Vagina (tissue), 2 donors: Measurements from ENCODE around the gene MEMO1. TPM values are rescaled to one million over a fixed set of nuclear protein-coding genes. Genes with fewer than 3 reads are reported as not detected.

ENCODE experiments used
- DNase-seq, 2 donors: peaks; one replicate each; pipeline ENCODE4 v3.0.0-alpha.2; 2017; ENCODE audit errors: extremely low spot score in 2 of 2
- H3K27ac ChIP-seq: fragments of 200-600 bp; sonication (generic); one replicate; pipeline ENCODE4 v1.5.1; 2019
- H3K27me3 ChIP-seq: fragments of 200-600 bp; sonication (generic); one replicate; pipeline ENCODE4 v1.5.1; 2019
- H3K36me3 ChIP-seq, 2 donors: fragments of 200-600 bp; sonication (generic); one replicate each; pipeline ENCODE4 v1.5.1; 2017 to 2019
- H3K4me1 ChIP-seq: fragments of 200-600 bp; sonication (generic); one replicate; pipeline ENCODE4 v1.5.1; 2019
- H3K4me3 ChIP-seq, 2 donors: fragments of 200-600 bp; sonication (generic); 1 replicate in 1 of 2; 2 replicates in 1 of 2; pipeline ENCODE4 v1.5.1; 2016 to 2019
- H3K9me3 ChIP-seq: fragments of 200-600 bp; sonication (generic); one replicate; pipeline ENCODE4 v1.5.1; 2019
- POLR2A ChIP-seq, 2 donors: fragments of 450-650 bp; IDR thresholded peaks; one replicate each; pipeline ENCODE4 v1.6.1; 2017; ENCODE audit warnings: antibody characterized with exemption in 2 of 2, mild to moderate bottlenecking in 2 of 2, moderate library complexity in 2 of 2
- POLR2AphosphoS5 ChIP-seq, 2 donors: sonication (generic); formaldehyde crosslinking; IDR thresholded peaks; one replicate each; pipeline ENCODE4 v1.9.0; 2017; ENCODE audit warnings: antibody characterized with exemption in 2 of 2, mild to moderate bottlenecking in 2 of 2, low read depth in 1 of 2; ENCODE audit not compliant: insufficient read depth in 1 of 2
- intact Hi-C: fragments of 100-400 bp; cut with DNase I; formaldehyde crosslinking; loops from one replicate; pipeline ENCODE4 v1.15.1; 2023
- total RNA-seq: library from RNA; depleted of rRNA; stranded (reverse); fragments of >200 nt; gene quantifications from one replicate; pipeline ENCODE4 v1.2.3, GENCODE V29; 2016
- TF ChIP-seq, protein P1 (sequence below), 3 experiments: fragments of 450-650 bp in 2 of 3; fragments of 200-600 bp in 1 of 3; sonication (generic) in 1 of 3; IDR thresholded peaks; one replicate each; pipeline ENCODE4 v1.5.1; 2017 to 2019; ENCODE audit warnings: antibody characterized with exemption in 3 of 3, mild to moderate bottlenecking in 2 of 3, moderate library complexity in 2 of 3

Gene MEMO1
- total RNA-seq, 1 donor from 2014 or later, result 36.3 TPM

DNA sequence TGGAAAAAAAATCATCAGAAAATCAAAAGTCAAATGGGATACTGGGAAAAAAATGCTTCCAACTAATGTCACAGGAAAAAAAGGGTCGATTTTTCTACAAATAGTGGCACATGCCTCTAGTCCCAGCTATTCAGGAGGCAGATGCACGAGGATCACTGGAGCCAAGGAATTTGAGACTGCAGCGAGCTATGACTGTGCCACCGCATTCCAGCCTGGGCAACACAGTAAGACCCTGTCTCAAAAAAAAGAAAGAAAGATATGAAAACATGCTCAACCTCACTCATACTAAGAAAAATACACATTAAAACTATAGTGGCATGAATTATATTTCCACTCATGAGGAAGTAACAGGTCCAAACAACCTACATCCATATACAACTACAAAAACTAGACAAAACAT, 17.9 kb downstream of the MEMO1 start:
- no peak for DNase-seq
- intact Hi-C loops, result no loop called here
- no peaks in the 10 kb centered on the region for H3K27me3 ChIP-seq
- peaks cover 15% of the 10 kb centered on the region for H3K4me1 ChIP-seq
- H3K4me3 ChIP-seq, result no peak overlapping the region
- H3K36me3 ChIP-seq, result no peaks in the 10 kb centered on the region
- no peak for TF ChIP-seq POLR2AphosphoS5 (IDR thresholded peaks at IDR 0.05; ENCODE audit: insufficient read depth in 1 of 2, low read depth in 1 of 2)
- TF ChIP-seq, protein P1, sequence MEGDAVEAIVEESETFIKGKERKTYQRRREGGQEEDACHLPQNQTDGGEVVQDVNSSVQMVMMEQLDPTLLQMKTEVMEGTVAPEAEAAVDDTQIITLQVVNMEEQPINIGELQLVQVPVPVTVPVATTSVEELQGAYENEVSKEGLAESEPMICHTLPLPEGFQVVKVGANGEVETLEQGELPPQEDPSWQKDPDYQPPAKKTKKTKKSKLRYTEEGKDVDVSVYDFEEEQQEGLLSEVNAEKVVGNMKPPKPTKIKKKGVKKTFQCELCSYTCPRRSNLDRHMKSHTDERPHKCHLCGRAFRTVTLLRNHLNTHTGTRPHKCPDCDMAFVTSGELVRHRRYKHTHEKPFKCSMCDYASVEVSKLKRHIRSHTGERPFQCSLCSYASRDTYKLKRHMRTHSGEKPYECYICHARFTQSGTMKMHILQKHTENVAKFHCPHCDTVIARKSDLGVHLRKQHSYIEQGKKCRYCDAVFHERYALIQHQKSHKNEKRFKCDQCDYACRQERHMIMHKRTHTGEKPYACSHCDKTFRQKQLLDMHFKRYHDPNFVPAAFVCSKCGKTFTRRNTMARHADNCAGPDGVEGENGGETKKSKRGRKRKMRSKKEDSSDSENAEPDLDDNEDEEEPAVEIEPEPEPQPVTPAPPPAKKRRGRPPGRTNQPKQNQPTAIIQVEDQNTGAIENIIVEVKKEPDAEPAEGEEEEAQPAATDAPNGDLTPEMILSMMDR (IDR thresholded peaks at IDR 0.05), result no peak
- no peak for TF ChIP-seq POLR2A (IDR thresholded peaks at IDR 0.05)
- no peak overlapping the region for H3K27ac ChIP-seq
- H3K9me3 ChIP-seq, result no peaks in the 10 kb centered on the region

DNA sequence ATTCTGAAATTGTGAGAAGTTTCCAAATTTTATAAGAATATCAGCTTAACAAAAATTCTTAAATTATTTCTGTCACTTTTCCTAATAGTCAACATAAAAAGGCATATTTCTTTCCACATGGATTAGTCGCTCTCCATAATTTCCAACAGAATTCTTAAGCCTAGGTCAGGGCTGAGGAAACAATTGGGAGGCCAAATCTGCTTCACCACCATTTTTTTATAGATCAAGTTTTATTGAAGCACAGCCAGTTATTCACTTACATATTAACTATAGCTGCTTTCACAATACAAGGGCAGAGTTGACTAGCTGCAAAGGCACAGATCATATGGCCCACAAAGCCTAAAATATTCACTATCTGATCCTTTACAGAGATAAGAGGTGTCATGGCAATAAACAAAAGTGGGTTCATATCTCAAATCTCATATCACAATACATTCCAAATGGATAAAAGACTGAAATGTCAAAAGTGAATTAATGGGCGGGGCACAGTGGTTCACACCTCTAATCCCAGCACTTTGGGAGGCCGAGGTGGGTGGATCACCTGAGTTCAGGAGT, 18.7 kb downstream of the MEMO1 start:
- intact Hi-C loops, result no loop called here
- Histone ChIP-seq H3K36me3 (no peaks in the 10 kb centered on the region), H3K27ac (no peak overlapping the region), H3K4me3 (no peak overlapping the region), H3K9me3 (no peaks in the 10 kb centered on the region), H3K4me1 (peaks cover 15% of the 10 kb centered on the region), H3K27me3 (no peaks in the 10 kb centered on the region)
- DNase-seq, result no peak
- TF ChIP-seq POLR2AphosphoS5 (IDR thresholded peaks at IDR 0.05; ENCODE audit: insufficient read depth in 1 of 2, low read depth in 1 of 2) (no peak), POLR2A (IDR thresholded peaks at IDR 0.05) (no peak)
- TF ChIP-seq, protein P1 (IDR thresholded peaks at IDR 0.05), result no peak

DNA sequence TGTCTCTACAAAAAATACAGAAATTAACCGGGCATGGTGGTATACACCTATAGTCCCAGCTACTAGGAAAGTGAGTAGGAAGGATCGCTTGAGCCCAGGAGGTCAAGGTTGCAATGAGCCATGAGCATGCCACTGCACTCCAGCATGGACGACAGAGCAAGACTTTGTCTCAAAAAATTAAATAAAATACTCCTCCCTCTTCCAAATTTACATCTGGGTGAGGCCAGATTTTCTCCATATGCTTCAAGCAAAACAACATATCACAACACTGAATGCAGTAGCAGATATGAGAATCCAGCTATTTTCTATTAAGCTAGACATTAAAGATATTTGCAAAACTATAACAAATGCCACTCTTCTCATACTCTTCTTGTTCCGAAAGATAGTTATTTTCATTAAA, 20.9 kb downstream of the MEMO1 start:
- intact Hi-C loops, result no loop called here

DNA sequence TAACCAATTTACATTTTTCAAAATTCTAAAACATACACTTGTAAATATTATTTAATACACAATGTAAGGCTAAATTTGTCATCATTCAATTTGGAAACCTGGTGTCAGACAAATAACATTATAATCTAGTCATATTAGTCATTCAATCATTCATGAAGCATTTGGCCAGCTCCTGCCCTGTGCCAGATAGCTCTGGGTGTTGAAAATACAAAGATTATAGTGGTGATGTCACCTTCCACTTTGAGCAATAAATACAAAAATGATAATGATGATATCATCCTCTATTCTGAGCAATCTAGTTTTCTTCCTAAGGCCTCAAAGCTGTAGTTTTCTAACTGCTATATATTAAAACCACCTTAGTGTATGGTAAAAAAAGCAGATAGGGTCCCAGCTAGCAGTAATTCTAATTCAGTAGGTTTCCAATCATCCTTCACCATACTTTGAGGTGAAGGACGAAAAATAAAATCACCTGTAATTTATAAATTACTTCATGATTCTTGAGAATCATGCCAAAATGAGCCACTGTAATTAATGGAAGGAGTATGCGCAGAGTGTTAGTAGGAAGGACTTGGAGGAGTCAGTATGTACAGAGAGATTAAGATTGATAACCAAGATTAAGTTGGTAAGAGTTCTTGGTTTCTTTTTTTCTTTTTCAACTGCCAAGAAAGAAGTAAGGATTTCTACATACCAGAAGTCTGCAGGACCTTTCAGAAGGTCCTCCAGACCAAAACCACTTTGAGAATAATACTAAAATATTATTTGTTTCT, 23.2 kb downstream of the MEMO1 start:
- H3K36me3 ChIP-seq, result no peaks in the 10 kb centered on the region
- peaks cover 14% of the 10 kb centered on the region for H3K4me1 ChIP-seq
- intact Hi-C loops, result no loop called here
- TF ChIP-seq, protein P1 (IDR thresholded peaks at IDR 0.05), result no peak
- TF ChIP-seq POLR2AphosphoS5 (IDR thresholded peaks at IDR 0.05; ENCODE audit: insufficient read depth in 1 of 2, low read depth in 1 of 2), result no peak
- no peak for TF ChIP-seq POLR2A (IDR thresholded peaks at IDR 0.05)
- no peak overlapping the region for H3K4me3 ChIP-seq
- no peaks in the 10 kb centered on the region for H3K9me3 ChIP-seq
- H3K27ac ChIP-seq, result no peak overlapping the region
- H3K27me3 ChIP-seq, result no peaks in the 10 kb centered on the region
- no peak for DNase-seq

More for the DNA sequence above, 20.9 kb downstream of the MEMO1 start:
- no peak overlapping the region for H3K4me3 ChIP-seq
- H3K9me3 ChIP-seq, result no peaks in the 10 kb centered on the region
- DNase-seq, result no peak
- H3K4me1 ChIP-seq, result peaks cover 14% of the 10 kb centered on the region
- H3K27me3 ChIP-seq, result no peaks in the 10 kb centered on the region
- TF ChIP-seq POLR2A (IDR thresholded peaks at IDR 0.05) (no peak), POLR2AphosphoS5 (IDR thresholded peaks at IDR 0.05; ENCODE audit: insufficient read depth in 1 of 2, low read depth in 1 of 2) (no peak)
- TF ChIP-seq, protein P1 (IDR thresholded peaks at IDR 0.05), result no peak
- H3K27ac ChIP-seq, result no peak overlapping the region
- no peaks in the 10 kb centered on the region for H3K36me3 ChIP-seq

DNA sequence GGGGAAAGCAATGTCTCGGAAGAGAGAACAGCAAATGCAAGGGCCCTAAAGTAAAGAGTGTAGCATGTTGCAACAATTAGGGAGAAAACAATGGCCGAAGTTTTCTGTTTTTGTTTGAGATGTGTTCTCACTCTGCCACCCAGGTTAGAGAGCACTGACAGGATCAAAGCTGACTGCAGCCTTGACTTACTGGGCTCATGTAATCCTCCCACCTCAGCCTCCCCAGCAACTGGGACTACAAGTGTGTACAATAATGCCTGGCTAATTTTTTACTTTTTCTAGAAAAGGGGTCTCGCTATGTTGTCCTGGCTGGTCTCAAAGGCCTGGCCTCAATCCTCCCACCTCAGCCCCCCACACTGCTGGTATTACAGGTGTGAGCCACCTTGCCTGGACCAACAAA, 23.9 kb downstream of the MEMO1 start:
- H3K27me3 ChIP-seq, result no peaks in the 10 kb centered on the region
- TF ChIP-seq, protein P1 (IDR thresholded peaks at IDR 0.05), result no peak
- TF ChIP-seq POLR2A (IDR thresholded peaks at IDR 0.05), result no peak
- TF ChIP-seq POLR2AphosphoS5 (IDR thresholded peaks at IDR 0.05; ENCODE audit: insufficient read depth in 1 of 2, low read depth in 1 of 2), result no peak
- no peaks in the 10 kb centered on the region for H3K36me3 ChIP-seq
- intact Hi-C loops, result no loop called here
- peaks cover 14% of the 10 kb centered on the region for H3K4me1 ChIP-seq
- DNase-seq, result no peak
- no peak overlapping the region for H3K4me3 ChIP-seq
- H3K27ac ChIP-seq, result no peak overlapping the region
- H3K9me3 ChIP-seq, result no peaks in the 10 kb centered on the region
